Hematopoietic multipotent progenitor cell (in vitro differentiated cells): ENCODE measurements around the gene SH3BP2. TPM values are rescaled to one million over a fixed set of nuclear protein-coding genes. Genes with fewer than 3 reads are reported as not detected.

Source experiments
- DNase-seq, 3 donors: peaks; one replicate each; pipeline ENCODE4 v3.0.0-alpha.2; 2011 to 2015; ENCODE audit warnings: low read depth in 2 of 3, low spot score in 2 of 3
- total RNA-seq: library from RNA; depleted of rRNA; stranded (reverse); fragments of >200 nt; gene quantifications from one replicate; pipeline ENCODE4 v1.2.3, GENCODE V29; 2012

The SH3BP2 gene
- total RNA-seq, 1 donor: 60.6 TPM

GRCh38 chr4:2817701-2818350 is 24.9 kb downstream of the SH3BP2 start:
- DNase-seq: no peak

GRCh38 chr4:2818351-2818939 is 25.6 kb downstream of the SH3BP2 start:
- DNase-seq: no peak

GRCh38 chr4:2819244-2820215 is 26.6 kb downstream of the SH3BP2 start:
- no peak for DNase-seq

GRCh38 chr4:2820216-2820982 is 27.5 kb downstream of the SH3BP2 start:
- DNase-seq: no peak

- no peak for DNase-seq
Measured at GRCh38 chr4:2822461-2823300, 29.8 kb downstream of the SH3BP2 start.

- no peak for DNase-seq
Measured at GRCh38 chr4:2823301-2823670, 30.4 kb downstream of the SH3BP2 start.

DNA sequence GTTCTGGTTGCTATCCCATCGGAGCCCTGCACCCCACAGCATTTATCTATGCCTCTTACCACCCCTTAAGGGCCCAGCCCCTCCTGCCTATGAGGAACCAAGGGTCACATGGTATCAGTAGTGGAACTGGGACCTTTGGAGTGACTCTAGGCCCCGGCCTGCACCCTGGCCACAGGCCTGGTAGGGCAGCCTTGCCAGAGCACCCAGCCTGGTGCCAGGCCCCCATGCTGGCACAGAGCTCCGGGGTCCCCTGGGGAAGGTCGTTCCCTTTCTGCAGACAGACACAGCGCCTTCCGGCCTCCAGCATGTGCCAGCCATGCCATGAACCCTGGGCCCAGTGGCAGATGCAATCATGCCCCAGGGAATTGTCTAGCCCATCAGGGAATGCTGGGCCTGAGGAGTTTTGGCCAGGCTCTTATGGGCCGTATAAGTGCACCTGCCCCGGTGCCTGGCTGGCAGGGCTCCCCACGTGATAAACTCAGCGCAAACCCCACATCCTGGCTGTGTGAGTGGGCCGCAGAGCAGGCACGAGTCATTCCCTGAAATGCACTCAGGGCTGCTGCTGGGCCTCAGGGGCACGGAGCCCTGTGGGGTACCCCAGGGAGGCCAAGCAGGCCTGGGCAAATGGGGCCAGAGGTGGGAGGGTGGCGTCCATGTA is 30.9 kb downstream of the SH3BP2 start:
- DNase-seq: no peak

DNA sequence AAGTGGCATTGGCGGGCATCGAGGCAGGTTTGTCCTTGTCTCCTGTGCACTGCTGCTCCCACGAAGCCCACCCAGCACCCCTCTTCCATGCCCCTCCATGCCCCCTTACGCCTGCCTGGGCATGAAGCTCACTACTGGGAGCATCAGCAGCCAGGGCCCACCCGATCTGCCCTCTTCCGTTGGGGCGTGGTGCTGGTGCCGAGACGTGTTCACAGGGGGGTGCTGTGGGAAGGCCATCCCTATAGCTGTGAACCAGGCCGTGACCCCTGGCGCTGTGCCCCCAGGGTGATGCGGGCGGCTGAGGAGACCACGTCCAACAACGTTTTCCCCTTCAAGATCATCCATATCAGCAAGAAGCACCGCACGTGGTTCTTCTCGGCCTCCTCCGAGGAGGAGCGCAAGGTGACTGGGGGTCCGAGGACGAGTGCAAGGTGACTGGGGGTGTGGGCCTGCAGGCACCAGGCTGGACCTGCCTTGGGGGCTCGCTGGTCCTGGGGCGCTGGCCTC is 31.5 kb downstream of the SH3BP2 start:
- no peak for DNase-seq

DNA sequence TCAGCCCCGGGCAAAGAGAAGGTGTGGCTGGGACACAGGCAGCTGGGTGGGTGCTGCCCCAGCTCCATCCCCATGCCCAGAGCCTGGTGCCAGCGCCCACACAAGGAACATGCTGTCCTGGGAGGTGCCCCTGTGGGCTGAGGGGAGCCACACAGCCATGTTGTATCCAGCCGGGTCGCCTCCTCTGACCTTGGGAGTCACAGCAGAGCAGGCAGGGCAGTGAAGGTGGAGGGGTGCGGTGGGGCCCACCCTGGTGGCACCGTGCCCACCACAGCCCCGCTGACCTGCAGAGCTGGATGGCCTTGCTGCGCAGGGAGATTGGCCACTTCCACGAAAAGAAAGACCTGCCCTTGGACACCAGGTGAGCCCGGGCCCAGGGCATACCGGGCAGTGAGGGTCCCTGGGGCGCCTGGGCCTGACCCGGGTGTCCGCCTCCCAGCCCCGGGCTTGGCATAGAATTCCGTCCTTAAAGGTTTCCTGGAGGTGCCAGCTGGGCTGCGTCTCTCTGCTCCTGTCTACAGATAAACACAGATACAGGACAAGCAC is 32.0 kb downstream of the SH3BP2 start:
- DNase-seq: no peak

DNA sequence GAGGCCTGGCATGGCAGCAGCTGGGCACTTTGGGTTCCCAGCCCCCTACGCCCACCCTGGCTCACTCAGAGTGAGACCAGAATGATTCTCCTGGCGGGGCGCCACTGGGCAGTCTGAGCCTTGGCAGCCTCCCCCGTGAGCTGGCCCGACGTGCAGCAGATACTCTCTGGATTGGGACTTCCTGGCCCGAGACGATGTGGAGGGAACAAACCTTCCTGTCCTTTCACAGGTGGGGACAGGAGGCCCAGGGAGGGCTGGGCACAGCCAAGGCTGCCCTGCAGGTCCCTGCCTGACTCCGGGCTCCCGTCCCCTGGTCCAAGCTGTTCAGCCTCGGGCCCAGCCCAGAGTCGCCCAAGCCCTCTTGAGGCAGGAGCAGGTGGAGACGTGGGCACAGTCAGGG is 32.9 kb downstream of the SH3BP2 start:
- DNase-seq: no peak

DNA sequence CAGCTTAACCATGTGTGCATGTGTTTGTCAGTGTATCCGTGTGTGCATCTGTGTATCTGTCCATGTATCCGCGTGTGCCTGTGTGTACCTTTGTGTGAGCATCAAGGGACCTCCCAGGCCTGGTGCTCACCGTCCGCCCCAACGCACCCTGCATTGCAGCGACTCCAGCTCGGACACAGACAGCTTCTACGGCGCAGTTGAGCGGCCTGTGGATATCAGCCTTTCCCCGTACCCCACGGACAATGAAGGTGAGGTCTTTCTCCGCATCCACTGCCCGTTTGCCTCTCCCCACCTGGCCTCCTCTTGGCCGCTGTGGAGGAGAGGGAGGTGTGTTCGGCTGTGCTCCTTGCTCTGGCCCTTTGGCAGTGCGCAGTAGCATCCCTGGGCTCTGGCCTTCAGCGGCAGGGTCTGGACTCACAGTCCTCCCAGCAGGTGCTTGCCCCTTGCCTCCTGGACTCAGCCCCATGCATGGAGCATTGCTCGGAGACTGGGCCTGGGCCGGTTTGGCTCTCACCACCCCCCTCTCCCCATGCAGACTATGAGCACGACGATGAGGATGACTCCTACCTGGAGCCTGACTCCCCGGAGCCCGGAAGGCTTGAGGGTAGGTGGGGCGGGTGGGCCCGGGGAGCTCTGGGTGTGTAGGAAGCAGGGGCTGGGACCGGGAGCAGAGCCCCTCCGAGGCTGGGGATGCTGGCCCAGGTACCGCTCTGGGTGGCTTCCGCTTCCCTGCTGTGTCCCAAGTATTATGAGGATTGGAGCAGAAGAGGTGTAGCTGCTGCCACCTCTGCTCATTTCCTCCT is 34.4 kb downstream of the SH3BP2 start:
- no peak for DNase-seq

- no peak for DNase-seq
Measured at GRCh38 chr4:2827874-2828751, 35.2 kb downstream of the SH3BP2 start.

GRCh38 chr4:2828758-2829181 is 35.9 kb downstream of the SH3BP2 start:
- no peak for DNase-seq

GRCh38 chr4:2829321-2829932 is 36.5 kb downstream of the SH3BP2 start:
- no peak for DNase-seq

GRCh38 chr4:2829933-2830451 is 37.1 kb downstream of the SH3BP2 start:
- no peak for DNase-seq
